ENCODE data around the gene FCHO2. TPM values are rescaled to one million over a fixed set of nuclear protein-coding genes. Genes with fewer than 3 reads are reported as not detected.

FCHO2 gene
- total RNA-seq, 1 donor from 2014 or later, result 32.4 TPM

DNA sequence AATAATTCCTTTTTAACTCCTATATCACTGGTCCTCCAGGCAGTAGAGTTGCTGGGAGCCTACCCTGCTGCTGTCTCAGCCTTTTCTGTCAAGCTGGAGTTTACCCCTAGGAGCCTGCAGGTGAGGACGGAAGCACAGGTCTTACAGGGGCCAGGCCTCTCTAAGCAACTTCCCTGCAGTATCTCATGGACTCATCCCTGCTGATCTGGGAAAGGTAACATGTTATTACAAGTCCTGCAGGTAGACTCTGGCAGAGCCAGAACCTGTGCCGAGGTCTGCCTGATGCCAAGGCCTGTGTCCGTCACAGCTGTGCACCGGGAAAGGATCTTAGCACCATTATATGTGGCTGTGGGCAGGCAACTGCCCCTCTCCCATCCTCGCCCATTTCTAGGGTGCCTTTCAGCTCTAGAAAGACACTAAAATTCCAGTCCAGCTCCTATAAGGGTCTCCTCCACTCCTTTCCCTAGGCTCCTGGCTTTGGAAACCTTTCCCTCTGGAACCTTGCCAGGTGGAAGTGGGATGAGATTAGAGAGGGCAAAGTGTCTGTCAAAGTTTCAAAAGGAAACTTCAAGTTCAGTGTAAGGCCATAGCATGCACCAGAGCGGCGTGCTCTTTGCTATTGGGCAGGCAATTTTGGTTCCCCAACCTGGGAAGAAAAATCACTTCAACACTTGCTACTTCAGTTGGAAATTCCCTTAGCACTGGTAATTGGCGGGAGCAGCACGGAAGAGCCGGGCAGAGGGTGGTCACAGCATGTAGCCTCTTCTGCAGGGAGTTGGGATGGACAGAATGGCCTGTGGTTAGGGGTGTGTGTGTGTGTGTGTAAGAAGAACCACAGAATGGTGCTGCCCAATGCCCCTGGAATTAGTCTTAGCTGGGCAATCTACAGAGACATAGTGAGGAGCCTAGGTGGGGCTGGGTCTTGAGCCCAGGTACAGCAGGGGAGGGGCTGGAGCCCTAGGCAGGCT lies 182.0 kb downstream of the FCHO2 start:
- Histone ChIP-seq H3K4me1 (ENCODE audit: control insufficient read depth in 3 of 3, insufficient read depth in 3 of 3, low read length in 3 of 3) (no peaks in the 10 kb centered on the region), H3K9ac (ENCODE audit: low read depth in 1 of 3, low read length in 3 of 3) (no peak overlapping the region), H3K27me3 (ENCODE audit: control insufficient read depth in 3 of 3, insufficient read depth in 3 of 3, low read length in 3 of 3) (peaks cover 5 to 17% (median 7%) of the 10 kb centered on the region in 3 donors), H3K36me3 (ENCODE audit: control insufficient read depth in 3 of 3, insufficient read depth in 3 of 3, low read length in 3 of 3) (no peaks in the 10 kb centered on the region), H3K27ac (ENCODE audit: low read depth, low read length) (no peak overlapping the region), H3K4me3 (ENCODE audit: low read length in 3 of 3) (no peak overlapping the region), H3K9me3 (ENCODE audit: control insufficient read depth in 3 of 3, low read length in 3 of 3) (no peaks in the 10 kb centered on the region)

DNA sequence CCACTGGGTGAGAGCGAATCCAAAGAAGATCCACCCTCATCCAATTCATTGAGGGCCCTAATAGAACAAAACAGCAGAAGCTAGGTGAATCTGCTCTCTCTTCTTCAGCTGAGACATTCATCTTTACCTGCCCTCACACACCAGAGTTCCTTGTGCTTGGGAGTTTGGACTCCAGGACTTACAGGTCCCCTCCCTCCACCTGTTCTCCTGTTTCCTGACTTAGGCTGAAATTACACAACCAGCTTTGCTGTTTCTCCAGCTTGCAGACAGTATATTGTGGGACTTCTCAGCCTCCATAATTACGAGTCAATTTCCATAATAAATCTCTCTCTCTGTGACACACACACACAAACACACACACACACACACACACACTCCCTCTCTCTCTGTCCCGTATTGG lies 183.6 kb downstream of the FCHO2 start:
- H3K27me3 ChIP-seq (ENCODE audit: control insufficient read depth in 3 of 3, insufficient read depth in 3 of 3, low read length in 3 of 3), result peaks cover 5 to 17% (median 7%) of the 10 kb centered on the region in 3 donors
- no peaks in the 10 kb centered on the region for H3K9me3 ChIP-seq (ENCODE audit: control insufficient read depth in 3 of 3, low read length in 3 of 3)
- H3K27ac ChIP-seq (ENCODE audit: low read depth, low read length), result no peak overlapping the region
- peaks cover 0 to 5% (median 0%) of the 10 kb centered on the region in 3 donors for H3K4me1 ChIP-seq (ENCODE audit: control insufficient read depth in 3 of 3, insufficient read depth in 3 of 3, low read length in 3 of 3)
- no peaks in the 10 kb centered on the region for H3K36me3 ChIP-seq (ENCODE audit: control insufficient read depth in 3 of 3, insufficient read depth in 3 of 3, low read length in 3 of 3)
- no peak overlapping the region for H3K9ac ChIP-seq (ENCODE audit: low read depth in 1 of 3, low read length in 3 of 3)
- no peak overlapping the region for H3K4me3 ChIP-seq (ENCODE audit: low read length in 3 of 3)

Other genes with a start within 250 kb of the FCHO2 start
- gene TNPO1, start 139.4 kb upstream of the FCHO2 start, total RNA-seq, result 111 TPM
- not detected for gene TMEM171, start 164.5 kb downstream of the FCHO2 start, total RNA-seq
- not detected for gene TMEM174, start 217.2 kb downstream of the FCHO2 start, total RNA-seq